Nephron progenitor cell (in vitro differentiated cells): ENCODE measurements around the gene ELK3.

Experiments used
- DNase-seq: peaks from one replicate; pipeline ENCODE4 v3.0.0; 2021
- H3K27ac Mint-ChIP-seq: 2 replicates; pipeline ENCODE4 v1.8.0; 2021; ENCODE audit warnings: mild to moderate bottlenecking, moderate library complexity, mixed read lengths
- H3K27me3 Mint-ChIP-seq: 2 replicates; pipeline ENCODE4 v1.8.0; 2021; ENCODE audit warnings: mild to moderate bottlenecking, low read depth, mixed read lengths; ENCODE audit not compliant: poor library complexity
- H3K36me3 Mint-ChIP-seq: 2 replicates; pipeline ENCODE4 v1.8.0; 2021; ENCODE audit warnings: low read depth, mixed read lengths
- H3K4me1 Mint-ChIP-seq: 2 replicates; pipeline ENCODE4 v1.8.0; 2021; ENCODE audit warnings: mixed read lengths
- H3K4me3 Mint-ChIP-seq: 2 replicates; pipeline ENCODE4 v1.8.0; 2021; ENCODE audit warnings: mild to moderate bottlenecking, moderate library complexity, mixed read lengths
- H3K9me3 Mint-ChIP-seq: 2 replicates; pipeline ENCODE4 v1.8.0; 2021; ENCODE audit warnings: mild to moderate bottlenecking, moderate library complexity, mixed read lengths
- CTCF ChIP-seq: fragments of 200-600 bp; sonication (generic); IDR thresholded peaks from 2 replicates; pipeline ENCODE4 v1.5.0; 2021; ENCODE audit warnings: antibody characterized with exemption

ELK3 gene

GRCh38 chr12:96265836-96266235, 71.7 kb downstream of the ELK3 start:
- Mint-ChIP-seq H3K27me3 (no peaks in the 10 kb centered on the region), H3K27ac (no peak overlapping the region), H3K9me3 (no peaks in the 10 kb centered on the region), H3K4me3 (no peak overlapping the region), H3K4me1 (no peaks in the 10 kb centered on the region), H3K36me3 (peaks cover 60% of the 10 kb centered on the region)
- no peak for TF ChIP-seq CTCF
- DNase-seq = no peak

GRCh38 chr12:96266238-96266637, 72.1 kb downstream of the ELK3 start:
- DNase-seq = no peak
- H3K27ac Mint-ChIP-seq = no peak overlapping the region
- no peaks in the 10 kb centered on the region for H3K9me3 Mint-ChIP-seq
- no peak overlapping the region for H3K4me3 Mint-ChIP-seq
- peaks cover 60% of the 10 kb centered on the region for H3K36me3 Mint-ChIP-seq
- no peaks in the 10 kb centered on the region for H3K4me1 Mint-ChIP-seq
- H3K27me3 Mint-ChIP-seq = no peaks in the 10 kb centered on the region
- TF ChIP-seq CTCF = no peak

GRCh38 chr12:96271469-96272199, 77.5 kb downstream of the ELK3 start:
- DNase-seq = no peak
- Mint-ChIP-seq H3K9me3 (no peaks in the 10 kb centered on the region), H3K36me3 (peaks cover 57% of the 10 kb centered on the region), H3K4me1 (no peaks in the 10 kb centered on the region), H3K27me3 (no peaks in the 10 kb centered on the region), H3K27ac (peak overlapping the region; percentile 14), H3K4me3 (no peak overlapping the region)
- no peak for TF ChIP-seq CTCF

GRCh38 chr12:96274331-96274730, 80.2 kb downstream of the ELK3 start:
- TF ChIP-seq CTCF = no peak
- Mint-ChIP-seq H3K27ac (peak overlapping the region; percentile 39), H3K9me3 (no peaks in the 10 kb centered on the region), H3K27me3 (no peaks in the 10 kb centered on the region), H3K36me3 (peaks cover 67% of the 10 kb centered on the region), H3K4me1 (no peaks in the 10 kb centered on the region), H3K4me3 (no peak overlapping the region)
- DNase-seq = no peak

DNA sequence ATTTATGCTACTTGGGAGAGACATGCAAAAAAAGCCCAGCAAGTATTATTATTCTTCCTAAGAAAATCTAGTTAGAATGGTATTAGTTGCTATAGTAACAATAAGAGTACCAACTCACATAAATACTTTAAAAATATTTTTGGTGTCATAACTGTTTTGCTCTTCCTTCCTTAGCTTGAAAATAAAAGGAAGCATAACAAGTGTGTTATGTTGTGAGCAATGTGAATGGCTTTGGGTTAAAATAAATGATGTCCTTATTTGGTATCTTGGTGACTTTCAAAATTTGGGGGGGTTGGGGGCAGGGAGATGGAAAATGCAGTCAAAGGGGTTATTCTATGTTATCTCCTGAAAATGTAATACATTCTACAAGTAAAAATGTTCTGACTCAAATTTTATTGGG, 91.0 kb downstream of the ELK3 start:
- H3K36me3 Mint-ChIP-seq = peaks cover 70% of the 10 kb centered on the region
- H3K4me1 Mint-ChIP-seq = no peaks in the 10 kb centered on the region
- DNase-seq = no peak
- TF ChIP-seq CTCF = no peak
- no peak overlapping the region for H3K4me3 Mint-ChIP-seq
- no peaks in the 10 kb centered on the region for H3K9me3 Mint-ChIP-seq
- H3K27me3 Mint-ChIP-seq = no peaks in the 10 kb centered on the region
- no peak overlapping the region for H3K27ac Mint-ChIP-seq

DNA sequence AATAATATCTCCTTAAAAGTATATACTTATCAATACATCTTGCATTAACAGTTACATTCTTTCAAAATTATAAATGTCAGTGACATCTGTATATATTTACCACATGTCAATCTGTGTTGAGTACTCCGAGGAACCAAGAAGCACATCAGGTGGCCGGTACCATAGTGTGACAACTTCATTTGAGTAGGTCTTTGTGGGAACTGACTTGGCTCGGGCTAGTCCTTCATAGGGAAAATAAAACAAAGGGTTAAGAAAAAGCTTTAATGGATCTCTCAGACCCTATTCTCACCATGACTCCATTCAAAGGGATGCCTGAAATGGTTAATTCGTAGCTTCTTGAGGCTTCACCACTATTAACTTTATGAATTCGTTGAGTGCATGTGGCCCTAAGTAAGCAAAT, 94.9 kb downstream of the ELK3 start:
- Mint-ChIP-seq H3K27ac (no peak overlapping the region), H3K4me1 (no peaks in the 10 kb centered on the region), H3K36me3 (peaks cover 68% of the 10 kb centered on the region), H3K4me3 (no peak overlapping the region), H3K9me3 (no peaks in the 10 kb centered on the region), H3K27me3 (no peaks in the 10 kb centered on the region)
- no peak for DNase-seq
- TF ChIP-seq CTCF = no peak
